CD14-positive monocyte (primary cell): Measurements from ENCODE around the gene SEH1L. TPM values are rescaled to one million over a fixed set of nuclear protein-coding genes. Genes with fewer than 3 reads are reported as not detected.
A peak's percentile ranks its signal among the peaks of the same experiment; 100 is the strongest.

Experiments used
- DNase-seq, 3 donors: peaks; one replicate each; pipeline ENCODE4 v3.0.0-alpha.2; 2011 to 2022
- H2AFZ ChIP-seq: 2 replicates; pipeline ENCODE4 v1.6.0; 2012; ENCODE audit warnings: mild to moderate bottlenecking, low read depth, low read length, inconsistent platforms; ENCODE audit not compliant: insufficient read depth, poor library complexity, severe bottlenecking
- H3K27ac ChIP-seq, 2 donors: 1 replicate in 1 of 2; 2 replicates in 1 of 2; pipeline ENCODE4 v1.5.1; 2012 to 2013; ENCODE audit warnings: low read length in 2 of 2, control low read depth in 1 of 2, inconsistent platforms in 1 of 2, low read depth in 1 of 2, mild to moderate bottlenecking in 1 of 2
- H3K27me3 ChIP-seq, 2 donors: one replicate each; pipeline versions ENCODE4 v1.6.0 to v1.6.1; 2011 to 2013; ENCODE audit warnings: low read length in 2 of 2; ENCODE audit not compliant: control insufficient read depth in 2 of 2, insufficient read depth in 2 of 2
- H3K36me3 ChIP-seq, 2 donors: replicated peaks in 1 of 2; 1 replicate in 1 of 2; 2 replicates in 1 of 2; pipeline versions ENCODE4 v1.5.1 to v1.6.1; 2012 to 2013; ENCODE audit warnings: low read length in 2 of 2, control low read depth in 1 of 2, inconsistent platforms in 1 of 2, mild to moderate bottlenecking in 1 of 2; ENCODE audit not compliant: insufficient read depth in 2 of 2, control insufficient read depth in 1 of 2
- H3K4me1 ChIP-seq, 2 donors: 1 replicate in 1 of 2; 2 replicates in 1 of 2; pipeline versions ENCODE4 v1.5.1 to v1.6.1; 2012 to 2013; ENCODE audit warnings: low read length in 2 of 2, control low read depth in 1 of 2, inconsistent platforms in 1 of 2, mild to moderate bottlenecking in 1 of 2, moderate library complexity in 1 of 2; ENCODE audit not compliant: insufficient read depth in 2 of 2, control insufficient read depth in 1 of 2
- H3K4me2 ChIP-seq: replicated peaks from 2 replicates; pipeline ENCODE3; 2012; ENCODE audit warnings: low read length, moderate library complexity, mild to moderate bottlenecking; ENCODE audit not compliant: poor library complexity, severe bottlenecking; ENCODE audit errors: extremely low read depth
- H3K4me3 ChIP-seq, 3 experiments: fragments of 200-600 bp in 1 of 3; sonication (generic) in 1 of 3; replicated peaks in 1 of 3; 1 replicate in 2 of 3; 2 replicates in 1 of 3; pipeline ENCODE4 v1.5.1; 2011 to 2013; ENCODE audit warnings: low read length in 3 of 3, mild to moderate bottlenecking in 3 of 3, control low read depth in 2 of 3, low read depth in 2 of 3, inconsistent platforms in 1 of 3, moderate library complexity in 1 of 3
- H3K79me2 ChIP-seq: 2 replicates; pipeline ENCODE4 v1.6.0; 2012; ENCODE audit warnings: mild to moderate bottlenecking, control low read depth, inconsistent platforms, low read length, moderate library complexity; ENCODE audit not compliant: insufficient read depth
- H3K9ac ChIP-seq: 2 replicates; pipeline ENCODE4 v1.6.0; 2017; ENCODE audit warnings: low read length, mild to moderate bottlenecking; ENCODE audit not compliant: insufficient read depth, poor library complexity, severe bottlenecking
- H3K9me3 ChIP-seq, 2 donors: replicated peaks in 1 of 2; 1 replicate in 1 of 2; 2 replicates in 1 of 2; pipeline versions ENCODE4 v1.5.1 to v1.6.1; 2012 to 2013; ENCODE audit warnings: low read length in 2 of 2, control low read depth in 1 of 2; ENCODE audit not compliant: control insufficient read depth in 1 of 2, insufficient read depth in 1 of 2
- H4K20me1 ChIP-seq: 2 replicates; pipeline ENCODE4 v1.6.0; 2012; ENCODE audit warnings: mild to moderate bottlenecking, low read length, control low read depth, moderate library complexity; ENCODE audit not compliant: insufficient read depth
- H3K27ac Mint-ChIP-seq, 7 donors: one replicate each; pipeline ENCODE4 v1.8.0; 2020; ENCODE audit warnings: mild to moderate bottlenecking in 7 of 7, mixed read lengths in 7 of 7, moderate library complexity in 6 of 7, inconsistent platforms in 2 of 7
- H3K27me3 Mint-ChIP-seq, 3 donors: one replicate each; pipeline ENCODE4 v1.8.0; 2021 to 2022; ENCODE audit warnings: low read depth in 3 of 3, mild to moderate bottlenecking in 3 of 3, mixed read lengths in 3 of 3, moderate library complexity in 3 of 3, inconsistent platforms in 1 of 3
- H3K36me3 Mint-ChIP-seq, 2 donors: one replicate each; pipeline ENCODE4 v1.8.0; 2020; ENCODE audit warnings: mixed read lengths in 2 of 2, inconsistent platforms in 1 of 2, mild to moderate bottlenecking in 1 of 2
- H3K4me1 Mint-ChIP-seq: one replicate; pipeline ENCODE4 v1.8.0; 2020; ENCODE audit warnings: mild to moderate bottlenecking, mixed read lengths
- H3K4me3 Mint-ChIP-seq, 2 donors: one replicate each; pipeline ENCODE4 v1.8.0; 2020; ENCODE audit warnings: mild to moderate bottlenecking in 2 of 2, mixed read lengths in 2 of 2, moderate library complexity in 1 of 2
- H3K9me3 Mint-ChIP-seq, 7 donors: one replicate each; pipeline ENCODE4 v1.8.0; 2020 to 2022; ENCODE audit warnings: mixed read lengths in 7 of 7, mild to moderate bottlenecking in 6 of 7, moderate library complexity in 6 of 7, inconsistent platforms in 2 of 7
- WGBS: methylation state at CpG from one replicate; pipeline ENCODE4 v1.1.5; 2013; ENCODE audit warnings: missing lambda C conversion rate; ENCODE audit not compliant: insufficient coverage; 5-methylcytosine and 5-hydroxymethylcytosine counted together
- intact Hi-C, 2 donors: fragments of 100-400 bp; cut with micrococcal nuclease; formaldehyde crosslinking; loops; one replicate each; pipeline versions ENCODE4 v1.15.0 to v1.15.1; 2023
- polyA plus RNA-seq, 3 donors: library from polyadenylated mRNA; depleted of rRNA in 1 of 3; unstranded in 2 of 3; stranded (reverse) in 1 of 3; fragments of 300-500 nt in 2 of 3; fragments of >200 nt in 1 of 3; fragmentation: Illumina TruSeq in 2 of 3; gene quantifications; 1 replicate in 2 of 3; 2 replicates in 1 of 3; pipeline ENCODE4 v1.2.3, GENCODE V29; 2012 to 2021
- TF ChIP-seq, protein P1 (sequence below): fragments of 200-600 bp; IDR thresholded peaks from one replicate; pipeline ENCODE4 v1.8.0; 2022; ENCODE audit warnings: antibody characterized with exemption, mild to moderate bottlenecking

Gene SEH1L
- polyA plus RNA-seq, 3 donors = 7.1 to 26.9 (median 25.9) TPM

DNA sequence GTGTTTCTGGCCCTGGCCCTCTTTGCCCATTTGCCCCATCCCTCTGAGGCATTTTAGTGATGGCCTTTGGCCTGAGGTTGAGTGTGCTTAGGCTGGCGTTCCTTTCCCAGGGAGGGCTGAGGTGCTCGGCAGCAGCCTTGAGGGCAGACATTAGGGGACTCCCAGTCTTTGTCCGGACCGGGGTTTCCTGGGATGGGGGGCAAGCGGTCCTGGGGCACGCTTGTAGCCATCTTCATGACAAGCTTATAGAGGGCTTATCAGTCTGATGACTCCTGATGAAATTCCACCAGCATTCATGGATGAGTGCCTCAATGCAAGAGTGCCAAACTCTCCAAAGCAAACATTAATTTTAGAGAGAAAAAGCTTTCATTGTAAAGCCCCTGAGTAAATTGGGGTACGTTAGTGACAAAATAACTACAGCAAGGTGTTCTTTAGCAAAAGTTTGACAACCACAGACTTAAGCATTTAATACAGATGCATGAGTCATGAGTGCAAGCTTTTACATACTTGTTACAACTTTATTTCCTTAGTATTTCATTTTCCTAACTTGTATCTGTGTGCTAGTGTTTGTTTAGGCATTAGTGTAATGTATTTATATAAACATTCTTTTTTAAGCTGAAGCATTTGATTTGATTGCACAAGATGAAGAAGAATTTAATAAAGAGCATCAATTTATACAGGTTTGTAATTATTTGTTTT, 89.0 kb downstream of the SEH1L start:
- H3K27ac Mint-ChIP-seq = peak overlapping the region in 2 of 7 donors; percentile 4 to 24
- H3K4me1 Mint-ChIP-seq = no peaks in the 10 kb centered on the region

More for the DNA sequence above, 89.0 kb downstream of the SEH1L start:
- 98% methylated on average over 6 of the region's 7 CpGs for WGBS
- no peaks in the 10 kb centered on the region for H3K9me3 Mint-ChIP-seq
- Histone ChIP-seq H3K36me3 (peaks cover 38 to 97% of the 10 kb centered on the region in 2 donors), H3K4me2 (no peak overlapping the region), H3K4me3 (no peak overlapping the region), H3K27me3 (no peaks in the 10 kb centered on the region), H3K9me3 (no peaks in the 10 kb centered on the region), H3K9ac (no peak overlapping the region), H3K79me2 (no peaks in the 10 kb centered on the region), H3K27ac (no peak overlapping the region), H2AFZ (no peak overlapping the region), H4K20me1 (peaks cover 3% of the 10 kb centered on the region), H3K4me1 (no peaks in the 10 kb centered on the region)
- intact Hi-C loops = no loop called here
- H3K36me3 Mint-ChIP-seq = peaks cover 71 to 83% of the 10 kb centered on the region in 2 donors
- H3K4me3 Mint-ChIP-seq = no peak overlapping the region
- TF ChIP-seq, protein P1, sequence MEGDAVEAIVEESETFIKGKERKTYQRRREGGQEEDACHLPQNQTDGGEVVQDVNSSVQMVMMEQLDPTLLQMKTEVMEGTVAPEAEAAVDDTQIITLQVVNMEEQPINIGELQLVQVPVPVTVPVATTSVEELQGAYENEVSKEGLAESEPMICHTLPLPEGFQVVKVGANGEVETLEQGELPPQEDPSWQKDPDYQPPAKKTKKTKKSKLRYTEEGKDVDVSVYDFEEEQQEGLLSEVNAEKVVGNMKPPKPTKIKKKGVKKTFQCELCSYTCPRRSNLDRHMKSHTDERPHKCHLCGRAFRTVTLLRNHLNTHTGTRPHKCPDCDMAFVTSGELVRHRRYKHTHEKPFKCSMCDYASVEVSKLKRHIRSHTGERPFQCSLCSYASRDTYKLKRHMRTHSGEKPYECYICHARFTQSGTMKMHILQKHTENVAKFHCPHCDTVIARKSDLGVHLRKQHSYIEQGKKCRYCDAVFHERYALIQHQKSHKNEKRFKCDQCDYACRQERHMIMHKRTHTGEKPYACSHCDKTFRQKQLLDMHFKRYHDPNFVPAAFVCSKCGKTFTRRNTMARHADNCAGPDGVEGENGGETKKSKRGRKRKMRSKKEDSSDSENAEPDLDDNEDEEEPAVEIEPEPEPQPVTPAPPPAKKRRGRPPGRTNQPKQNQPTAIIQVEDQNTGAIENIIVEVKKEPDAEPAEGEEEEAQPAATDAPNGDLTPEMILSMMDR = no peak
- peaks cover 0 to 2% (median 0%) of the 10 kb centered on the region in 3 donors for H3K27me3 Mint-ChIP-seq
- DNase-seq = no peak

Other genes starting within 250 kb of the SEH1L start
- 1 to 10 TPM; 2.7 to 3.4 (median 3.0) TPM for gene CEP76, start 245.3 kb upstream of the SEH1L start, polyA plus RNA-seq
- gene PSMG2, start 245.0 kb upstream of the SEH1L start, polyA plus RNA-seq = 100 to 1,000 TPM in 2 of 3 donors, 10 to 100 TPM in 1; 37.1 to 143 (median 118) TPM
- 100 to 1,000 TPM in 1 of 3 donors, 10 to 100 TPM in 2; 55.6 to 108 (median 78.4) TPM for gene PTPN2, start 63.8 kb upstream of the SEH1L start, polyA plus RNA-seq
- 10 to 100 TPM in 1 of 3 donors, 1 to 10 TPM in 2; 3.0 to 29.6 (median 3.7) TPM for gene CEP192, start 43.4 kb downstream of the SEH1L start, polyA plus RNA-seq